ENCODE data around the gene TMPRSS4.

TMPRSS4 gene

GRCh38 chr11:118128310-118128709, 51.4 kb downstream of the TMPRSS4 start:
- Mint-ChIP-seq H3K27ac (no peak overlapping the region), H3K36me3 (no peaks in the 10 kb centered on the region), H3K27me3 (peaks cover 26% of the 10 kb centered on the region), H3K4me3 (no peak overlapping the region), H3K9me3 (no peaks in the 10 kb centered on the region), H3K4me1 (peaks cover 6% of the 10 kb centered on the region)
- no peak for ATAC-seq

DNA sequence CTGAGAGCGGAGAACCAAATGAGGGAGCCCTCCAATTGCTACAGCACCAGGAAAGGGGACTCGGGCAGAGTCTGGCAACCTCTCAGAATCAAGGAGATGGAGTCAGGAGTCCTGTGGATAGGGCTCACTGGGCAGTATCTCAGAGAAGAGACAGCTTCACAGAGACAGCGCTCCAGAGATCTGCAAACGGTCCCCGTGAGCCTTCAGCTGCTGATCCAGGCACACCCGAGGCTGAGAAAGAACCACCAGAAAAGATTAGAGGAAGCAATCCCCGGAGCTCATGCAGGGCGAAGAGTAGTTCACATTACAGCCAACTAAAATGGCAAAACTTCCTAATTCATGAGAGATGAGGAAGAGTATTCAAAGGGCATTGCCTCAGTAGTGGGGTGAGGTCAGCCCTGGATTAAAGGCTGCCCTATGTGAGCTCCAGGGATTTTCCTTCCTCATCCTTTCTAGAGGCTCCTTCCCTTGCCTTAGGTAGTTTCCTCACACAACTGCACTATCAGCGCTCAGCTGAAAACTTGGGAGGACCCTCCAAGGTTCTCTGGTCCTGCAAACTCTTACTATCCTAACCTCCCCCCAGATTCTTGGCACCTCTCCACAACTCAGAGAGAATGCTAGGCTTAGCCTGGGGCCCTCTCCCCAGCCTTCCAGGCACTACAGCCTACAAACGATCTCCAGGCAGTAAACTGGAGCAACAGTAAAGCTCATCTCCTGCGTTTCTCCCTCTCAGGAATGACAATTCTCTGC, 52.0 kb downstream of the TMPRSS4 start:
- H3K4me3 Mint-ChIP-seq: no peak overlapping the region
- peaks cover 6% of the 10 kb centered on the region for H3K4me1 Mint-ChIP-seq
- no peak for ATAC-seq
- H3K36me3 Mint-ChIP-seq: no peaks in the 10 kb centered on the region
- no peaks in the 10 kb centered on the region for H3K9me3 Mint-ChIP-seq
- H3K27me3 Mint-ChIP-seq: peaks cover 28% of the 10 kb centered on the region
- no peak overlapping the region for H3K27ac Mint-ChIP-seq

GRCh38 chr11:118129471-118130172, 52.7 kb downstream of the TMPRSS4 start:
- Mint-ChIP-seq H3K36me3 (no peaks in the 10 kb centered on the region), H3K9me3 (no peaks in the 10 kb centered on the region), H3K4me1 (peaks cover 6% of the 10 kb centered on the region), H3K4me3 (no peak overlapping the region), H3K27ac (no peak overlapping the region), H3K27me3 (peaks cover 36% of the 10 kb centered on the region)
- no peak for ATAC-seq

DNA sequence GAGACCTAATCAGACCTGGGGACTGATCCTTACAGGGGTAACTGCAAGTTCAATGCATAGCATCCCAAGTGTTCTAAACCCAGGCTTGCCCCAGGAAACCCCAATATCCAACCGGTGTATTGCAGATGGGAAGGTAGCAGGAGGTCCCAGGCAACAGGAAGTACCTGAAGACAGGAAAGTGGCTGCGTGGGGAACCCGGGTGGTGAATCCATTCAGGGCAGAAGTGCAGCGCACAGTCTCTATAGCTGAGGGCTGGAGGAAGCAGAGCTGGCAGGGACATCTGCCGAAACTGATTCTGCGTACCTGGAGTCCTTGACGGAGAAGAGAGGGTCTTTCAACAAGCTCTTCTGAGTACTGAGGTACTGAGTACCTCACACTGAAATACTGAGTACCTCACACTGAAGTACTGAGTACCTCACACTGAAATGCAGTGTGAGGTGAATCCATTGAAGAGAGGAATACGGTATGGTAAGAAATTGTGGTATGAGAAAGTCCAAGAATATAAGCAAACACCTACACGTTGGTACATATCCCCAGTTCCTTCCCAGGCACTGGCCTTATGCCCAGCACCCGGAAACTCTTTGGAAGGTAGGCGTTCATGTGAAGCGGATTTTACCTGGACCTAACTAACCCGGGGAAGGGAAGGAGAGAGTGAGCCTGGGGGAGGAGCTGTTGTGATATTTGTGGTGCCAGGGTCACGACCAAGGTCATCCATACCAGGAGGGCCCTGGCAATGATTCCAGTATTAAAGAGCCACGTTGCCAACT, 55.7 kb downstream of the TMPRSS4 start:
- H3K27ac Mint-ChIP-seq: no peak overlapping the region
- ATAC-seq: no peak
- peaks cover 40% of the 10 kb centered on the region for H3K27me3 Mint-ChIP-seq
- H3K36me3 Mint-ChIP-seq: no peaks in the 10 kb centered on the region
- no peak overlapping the region for H3K4me3 Mint-ChIP-seq
- no peaks in the 10 kb centered on the region for H3K4me1 Mint-ChIP-seq
- no peaks in the 10 kb centered on the region for H3K9me3 Mint-ChIP-seq

DNA sequence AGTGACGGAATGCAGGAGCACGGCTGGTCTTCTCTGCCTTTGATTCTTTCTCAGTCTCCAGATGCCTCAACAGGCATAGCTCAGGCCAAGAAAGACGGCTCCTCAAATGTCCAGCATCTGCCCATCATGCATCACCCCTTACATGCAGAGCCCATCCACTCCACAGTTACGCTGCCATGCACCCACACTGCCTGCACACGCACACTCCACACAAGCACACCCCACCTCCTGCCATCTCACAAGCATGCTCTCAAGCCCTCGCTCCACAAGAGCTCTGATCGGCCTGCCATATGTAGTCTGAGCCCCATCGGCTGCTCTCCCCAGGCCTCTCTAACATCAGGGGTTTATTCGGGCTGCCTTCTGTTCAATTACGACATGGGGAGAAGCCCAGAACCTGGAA, 56.9 kb downstream of the TMPRSS4 start:
- no peaks in the 10 kb centered on the region for H3K9me3 Mint-ChIP-seq
- H3K27me3 Mint-ChIP-seq: peaks cover 39% of the 10 kb centered on the region
- ATAC-seq: no peak
- no peak overlapping the region for H3K4me3 Mint-ChIP-seq
- no peaks in the 10 kb centered on the region for H3K36me3 Mint-ChIP-seq
- no peak overlapping the region for H3K27ac Mint-ChIP-seq
- no peaks in the 10 kb centered on the region for H3K4me1 Mint-ChIP-seq

GRCh38 chr11:118135051-118135795, 58.3 kb downstream of the TMPRSS4 start:
- no peak for ATAC-seq
- Mint-ChIP-seq H3K4me1 (no peaks in the 10 kb centered on the region), H3K27me3 (peaks cover 39% of the 10 kb centered on the region), H3K27ac (no peak overlapping the region), H3K36me3 (no peaks in the 10 kb centered on the region), H3K9me3 (no peaks in the 10 kb centered on the region), H3K4me3 (no peak overlapping the region)

- no peak for ATAC-seq
Observed at GRCh38 chr11:118135796-118136165, 58.9 kb downstream of the TMPRSS4 start.

GRCh38 chr11:118136341-118136740, 59.5 kb downstream of the TMPRSS4 start:
- no peak overlapping the region for H3K4me3 Mint-ChIP-seq
- no peak for ATAC-seq

More at GRCh38 chr11:118135796-118136165, 58.9 kb downstream of the TMPRSS4 start:
- H3K9me3 Mint-ChIP-seq: no peaks in the 10 kb centered on the region
- no peaks in the 10 kb centered on the region for H3K4me1 Mint-ChIP-seq
- no peaks in the 10 kb centered on the region for H3K36me3 Mint-ChIP-seq
- H3K4me3 Mint-ChIP-seq: no peak overlapping the region
- peaks cover 45% of the 10 kb centered on the region for H3K27me3 Mint-ChIP-seq
- no peak overlapping the region for H3K27ac Mint-ChIP-seq

DNA sequence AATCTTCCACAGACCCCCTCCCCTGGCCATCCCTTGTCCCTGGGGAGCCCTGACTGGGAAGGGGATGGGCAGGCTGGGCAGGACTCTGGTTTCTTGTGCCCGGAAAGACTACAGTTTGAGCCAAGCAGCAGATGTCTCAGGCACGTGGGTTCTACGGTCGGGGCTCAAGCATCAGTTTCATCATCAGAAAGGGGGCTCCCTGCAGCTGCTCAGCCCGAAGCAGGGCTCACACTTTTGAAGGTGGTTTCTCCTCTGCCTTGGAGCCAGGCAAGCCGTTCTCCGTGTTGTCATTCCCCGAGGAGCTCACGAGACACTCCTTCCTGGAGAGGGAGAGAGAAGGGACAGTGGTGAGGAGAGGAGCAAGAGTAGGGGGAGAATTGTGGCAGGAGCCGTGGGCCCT, 59.9 kb downstream of the TMPRSS4 start:
- H3K27me3 Mint-ChIP-seq: peaks cover 53% of the 10 kb centered on the region
- no peak overlapping the region for H3K4me3 Mint-ChIP-seq
- no peak for ATAC-seq

More at GRCh38 chr11:118136341-118136740, 59.5 kb downstream of the TMPRSS4 start:
- no peaks in the 10 kb centered on the region for H3K36me3 Mint-ChIP-seq
- no peaks in the 10 kb centered on the region for H3K9me3 Mint-ChIP-seq
- H3K27me3 Mint-ChIP-seq: peaks cover 50% of the 10 kb centered on the region
- no peaks in the 10 kb centered on the region for H3K4me1 Mint-ChIP-seq
- H3K27ac Mint-ChIP-seq: no peak overlapping the region

GRCh38 chr11:118138839-118139420, 62.1 kb downstream of the TMPRSS4 start:
- H3K9me3 Mint-ChIP-seq: no peaks in the 10 kb centered on the region
- H3K4me3 Mint-ChIP-seq: no peak overlapping the region
- ATAC-seq: no peak
- peaks cover 72% of the 10 kb centered on the region for H3K27me3 Mint-ChIP-seq
- H3K27ac Mint-ChIP-seq: no peak overlapping the region
- H3K36me3 Mint-ChIP-seq: no peaks in the 10 kb centered on the region
- H3K4me1 Mint-ChIP-seq: no peaks in the 10 kb centered on the region

More for the DNA sequence above, 59.9 kb downstream of the TMPRSS4 start:
- Mint-ChIP-seq H3K36me3 (no peaks in the 10 kb centered on the region), H3K4me1 (no peaks in the 10 kb centered on the region), H3K9me3 (no peaks in the 10 kb centered on the region), H3K27ac (no peak overlapping the region)

DNA sequence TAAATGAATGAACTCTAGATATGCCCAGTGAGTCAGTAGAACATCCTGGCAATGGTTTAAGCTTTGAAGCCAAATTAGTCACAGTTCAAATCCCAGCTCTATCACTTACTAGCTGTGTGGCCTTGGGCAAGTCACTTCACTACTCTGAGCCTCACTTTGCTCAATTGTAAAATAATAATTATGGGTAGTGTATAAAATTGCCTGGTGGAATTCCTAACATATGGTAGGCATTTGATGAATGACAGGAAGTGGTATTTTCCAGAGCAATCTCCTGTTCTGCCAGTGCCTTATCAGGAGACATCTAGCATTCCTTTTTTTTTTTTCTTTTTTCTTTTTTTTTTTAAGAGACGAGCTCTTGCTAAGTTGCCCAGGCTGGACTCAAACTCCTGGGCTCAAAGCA, 62.7 kb downstream of the TMPRSS4 start:
- Mint-ChIP-seq H3K4me1 (no peaks in the 10 kb centered on the region), H3K4me3 (no peak overlapping the region), H3K27ac (no peak overlapping the region), H3K9me3 (no peaks in the 10 kb centered on the region), H3K36me3 (no peaks in the 10 kb centered on the region), H3K27me3 (peaks cover 72% of the 10 kb centered on the region)
- no peak for ATAC-seq

DNA sequence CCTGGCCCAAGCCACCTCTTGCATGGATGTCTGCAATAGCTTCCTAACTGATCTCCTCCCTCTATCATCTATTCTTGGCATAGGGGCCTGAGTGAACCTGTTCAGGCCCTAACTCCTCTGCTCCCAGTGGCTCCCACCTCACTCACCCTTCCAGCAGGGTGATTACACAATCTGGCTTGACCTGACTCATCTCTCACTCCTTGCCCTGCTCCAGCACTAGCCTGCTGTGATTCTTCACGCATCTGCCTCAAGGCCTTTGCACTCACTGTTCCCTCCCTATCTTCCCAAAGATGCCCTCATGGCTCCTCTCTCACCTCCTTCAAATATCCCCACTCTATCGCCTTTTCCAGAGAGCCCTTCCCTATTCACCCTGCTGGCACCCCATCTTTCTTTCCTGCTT, 65.2 kb downstream of the TMPRSS4 start:
- peaks cover 66% of the 10 kb centered on the region for H3K27me3 Mint-ChIP-seq
- no peak overlapping the region for H3K27ac Mint-ChIP-seq
- H3K4me3 Mint-ChIP-seq: no peak overlapping the region
- H3K4me1 Mint-ChIP-seq: no peaks in the 10 kb centered on the region
- no peaks in the 10 kb centered on the region for H3K36me3 Mint-ChIP-seq
- H3K9me3 Mint-ChIP-seq: no peaks in the 10 kb centered on the region
- no peak for ATAC-seq

DNA sequence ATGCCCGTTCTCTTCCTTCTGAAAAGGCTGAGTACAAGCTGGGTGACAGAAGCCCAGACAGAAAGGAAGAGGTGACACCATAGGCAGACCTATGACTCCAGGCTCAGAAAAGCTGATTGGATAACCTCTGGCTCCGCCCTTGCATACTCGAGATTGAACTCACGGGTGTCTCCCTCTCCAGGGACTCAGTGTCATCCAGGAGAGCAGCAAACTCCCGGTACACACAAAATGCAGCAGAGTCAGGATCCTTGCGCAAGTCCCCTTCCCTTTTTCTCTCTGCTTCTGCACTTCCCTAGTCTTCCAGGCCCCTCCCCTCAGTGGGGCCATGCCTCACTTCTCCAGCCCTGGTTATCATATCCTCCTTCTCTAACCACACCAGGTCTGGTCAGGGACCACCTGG, 65.9 kb downstream of the TMPRSS4 start:
- no peak for ATAC-seq
- H3K36me3 Mint-ChIP-seq: no peaks in the 10 kb centered on the region
- H3K27ac Mint-ChIP-seq: no peak overlapping the region
- no peaks in the 10 kb centered on the region for H3K9me3 Mint-ChIP-seq
- H3K4me3 Mint-ChIP-seq: no peak overlapping the region
- no peaks in the 10 kb centered on the region for H3K4me1 Mint-ChIP-seq
- peaks cover 72% of the 10 kb centered on the region for H3K27me3 Mint-ChIP-seq

DNA sequence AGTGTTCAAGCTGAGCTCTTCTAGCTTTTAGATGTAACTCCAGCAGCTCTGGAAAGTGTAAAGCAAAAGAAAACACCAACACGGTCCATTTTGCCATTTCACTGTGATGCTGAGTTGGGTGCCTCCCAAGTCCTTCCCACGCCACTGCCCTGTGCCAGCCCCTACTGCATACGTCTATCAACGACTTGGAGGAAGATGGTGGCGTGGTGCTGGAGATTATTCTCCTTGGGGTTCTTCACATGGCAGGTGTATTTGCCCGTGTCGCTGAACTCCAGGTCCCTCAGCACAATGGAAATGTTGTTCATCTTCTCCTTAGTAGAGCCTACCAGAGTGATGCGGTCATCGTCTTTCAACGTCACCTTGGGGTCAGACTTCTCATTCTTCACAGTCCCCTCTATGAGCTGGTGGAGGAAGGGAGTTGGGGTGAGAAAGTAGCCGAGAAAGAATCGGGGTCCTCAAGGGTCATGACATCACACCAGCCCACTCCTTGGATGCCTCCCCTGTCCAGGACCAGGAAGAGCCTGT, 66.8 kb downstream of the TMPRSS4 start:
- peaks cover 77% of the 10 kb centered on the region for H3K27me3 Mint-ChIP-seq
- no peaks in the 10 kb centered on the region for H3K9me3 Mint-ChIP-seq
- ATAC-seq: no peak
- H3K36me3 Mint-ChIP-seq: no peaks in the 10 kb centered on the region
- H3K4me3 Mint-ChIP-seq: no peak overlapping the region
- no peak overlapping the region for H3K27ac Mint-ChIP-seq
- no peaks in the 10 kb centered on the region for H3K4me1 Mint-ChIP-seq
